ENCODE measurements around the gene AK1.

- TF ChIP-seq CTCF (conservative IDR thresholded peaks at IDR 0.05; ENCODE audit: low read depth, low read length) (no peak), EZH2 (IDR thresholded peaks at IDR 0.05; ENCODE audit: borderline replicate concordance, low read depth, low read length, poor library complexity, severe bottlenecking) (no peak)
Measured at GRCh38 chr9:127841087-127841835, 36.2 kb downstream of the AK1 start.
